Measurements from ENCODE around the gene COL6A3.
"Not testable (repeated sequence)": the region's sequence is repeated elsewhere in the genome, so short reads cannot be mapped to it uniquely, and the experiment has no call there.

The COL6A3 gene

DNA sequence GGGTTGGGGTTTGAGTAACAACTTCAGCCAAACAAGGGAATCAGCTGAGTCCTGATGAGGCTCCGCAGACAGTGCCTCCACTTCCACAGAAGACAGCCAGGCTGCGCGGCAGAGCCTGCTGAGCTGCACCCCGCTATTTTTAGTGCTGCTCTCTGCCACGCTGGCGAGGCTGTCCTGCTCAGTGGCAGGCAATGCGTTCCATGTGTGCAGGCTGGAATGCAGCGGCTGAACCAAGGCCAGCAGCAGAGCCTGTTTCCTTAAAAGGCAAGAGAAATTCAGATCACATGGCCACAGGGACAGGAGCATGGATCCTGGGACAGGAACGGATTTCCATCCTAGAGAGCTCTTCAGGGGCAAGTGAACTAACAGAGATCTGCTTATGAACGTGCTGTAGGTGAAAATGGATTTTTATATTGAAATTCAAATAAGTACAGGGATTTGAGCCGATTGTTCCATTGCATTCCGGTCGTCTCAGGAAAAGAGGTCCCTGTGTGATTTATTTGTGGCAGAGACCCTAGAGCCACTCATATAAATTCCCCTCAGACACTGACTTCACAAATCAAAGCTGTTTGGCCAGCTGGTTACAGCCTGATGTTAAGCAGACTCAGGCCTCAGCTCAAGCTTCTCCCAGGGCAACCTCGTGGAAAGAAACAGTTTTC, 98.7 kb downstream of the COL6A3 start:
- DNase-seq (ENCODE audit: low spot score): peak; percentile 39

DNA sequence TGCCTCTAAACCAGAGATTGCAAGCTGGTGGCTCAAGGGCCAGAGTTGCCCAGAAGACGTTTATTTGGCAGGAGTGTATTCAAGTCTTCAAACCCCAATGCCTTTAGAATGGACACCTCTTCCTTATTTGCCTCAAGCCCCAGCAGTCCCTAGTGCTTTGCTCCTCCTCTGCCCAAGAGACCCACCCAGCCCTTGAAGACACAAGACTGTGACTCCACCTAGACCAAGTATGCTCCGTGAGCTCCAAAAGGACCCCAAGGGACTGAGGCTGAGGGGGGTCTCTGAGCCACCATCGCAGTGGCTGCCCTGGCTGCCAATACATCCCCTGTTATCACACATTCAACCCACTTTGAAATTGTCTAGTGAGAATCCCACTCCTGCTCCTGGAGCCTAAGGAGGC, 99.3 kb downstream of the COL6A3 start:
- no peak for DNase-seq (ENCODE audit: low spot score)

DNA sequence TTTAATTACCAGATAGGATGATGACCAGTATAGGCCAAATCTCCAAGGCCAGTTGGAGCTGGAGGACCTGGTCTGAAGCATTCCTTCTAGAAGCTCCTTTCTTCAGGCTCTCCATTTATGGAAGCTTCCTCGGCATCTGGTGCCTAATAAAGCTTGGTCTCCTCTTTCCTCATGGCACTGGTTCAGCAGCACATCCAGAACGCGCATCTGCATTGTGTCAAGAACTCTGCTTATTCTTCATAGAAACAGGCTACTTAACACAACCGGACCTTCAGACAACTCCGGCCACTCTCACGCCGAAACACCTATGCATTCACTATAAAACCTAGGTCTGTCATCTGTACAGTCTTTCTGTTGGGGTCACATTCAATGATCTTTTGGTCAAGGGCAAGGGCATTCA, 99.8 kb downstream of the COL6A3 start:
- no peak for DNase-seq (ENCODE audit: low spot score)

DNA sequence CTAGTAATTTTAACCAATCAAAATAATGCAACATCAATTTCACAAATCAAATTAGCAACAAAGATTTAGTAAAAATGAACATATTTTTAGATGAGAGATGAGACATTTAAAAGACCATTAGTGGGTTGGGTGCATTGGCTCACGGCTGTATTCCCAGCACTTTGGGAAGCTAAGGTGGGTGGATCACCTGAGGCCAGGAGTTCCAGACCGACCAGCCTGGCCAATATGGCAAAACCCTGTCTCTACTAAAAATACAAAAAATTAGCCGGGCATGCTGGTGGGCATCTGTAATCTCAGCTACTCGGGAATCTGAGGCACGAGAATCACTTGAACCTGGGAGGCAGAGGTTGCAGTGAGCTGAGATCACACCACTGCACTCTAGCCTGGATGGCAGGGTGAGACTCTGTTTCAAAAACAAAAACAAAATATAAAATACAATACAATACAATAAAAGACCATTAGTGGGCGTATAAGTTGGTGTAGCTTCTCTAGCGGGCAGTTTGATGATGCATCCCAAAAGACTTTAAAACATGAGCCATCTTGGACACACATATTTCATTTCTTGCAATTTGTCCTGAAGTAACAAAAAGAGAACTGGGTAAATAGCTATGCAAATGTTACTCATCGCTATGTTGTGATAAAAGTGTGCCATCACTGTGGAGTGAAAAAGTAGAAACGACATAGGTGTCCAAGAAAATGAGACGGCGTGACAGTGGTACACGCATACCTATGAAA, 101.8 kb downstream of the COL6A3 start:
- no peak for DNase-seq (ENCODE audit: low spot score)

DNA sequence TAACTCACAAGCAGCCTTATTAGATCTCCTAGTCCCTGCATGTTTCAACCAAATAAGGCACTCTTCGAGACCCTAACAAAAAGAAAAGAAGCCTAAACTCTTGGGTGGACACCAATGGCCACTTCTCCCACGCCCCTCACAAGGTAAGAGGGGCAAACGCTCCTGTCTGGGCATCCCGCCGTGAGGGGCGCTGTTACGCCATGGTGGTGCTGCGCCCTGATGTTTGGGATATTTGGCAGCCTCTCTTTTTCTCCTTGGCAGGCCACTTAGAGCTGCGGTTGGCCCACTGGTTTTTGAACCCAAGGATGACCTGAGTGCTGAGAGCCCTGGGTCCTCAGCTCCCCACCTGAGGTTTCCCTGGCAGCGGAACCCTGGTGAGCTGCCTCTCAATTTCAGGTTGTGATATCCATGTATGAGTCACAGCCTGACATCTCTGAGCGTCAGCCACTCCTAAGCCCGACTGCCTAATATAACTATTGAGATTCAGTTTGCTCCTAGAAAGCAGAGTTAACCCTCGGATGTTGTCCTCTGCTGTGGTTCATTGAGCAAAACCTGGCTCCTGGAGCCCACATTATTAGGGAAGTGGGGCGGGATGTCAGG, 103.3 kb downstream of the COL6A3 start:
- DNase-seq (ENCODE audit: low spot score): no peak

DNA sequence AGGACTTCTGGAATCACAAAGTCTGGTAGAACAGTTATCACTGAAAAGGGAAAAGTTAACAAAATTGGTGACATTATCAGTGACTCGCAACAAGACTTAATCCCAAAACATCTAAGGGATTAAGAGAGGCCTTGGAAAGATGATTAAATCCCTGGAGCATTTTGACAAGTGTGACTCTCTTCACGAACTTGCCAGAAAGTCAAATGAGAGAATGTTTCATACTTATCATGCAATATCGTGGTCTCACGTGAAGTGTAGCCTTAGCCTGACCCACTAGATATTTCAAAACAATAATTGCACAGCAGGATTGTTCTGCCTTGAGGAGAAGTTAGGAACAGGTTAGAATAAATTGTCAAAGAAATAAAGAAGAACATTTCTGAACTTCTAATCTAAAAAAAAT, 104.5 kb downstream of the COL6A3 start:
- no peak for DNase-seq (ENCODE audit: low spot score)

DNA sequence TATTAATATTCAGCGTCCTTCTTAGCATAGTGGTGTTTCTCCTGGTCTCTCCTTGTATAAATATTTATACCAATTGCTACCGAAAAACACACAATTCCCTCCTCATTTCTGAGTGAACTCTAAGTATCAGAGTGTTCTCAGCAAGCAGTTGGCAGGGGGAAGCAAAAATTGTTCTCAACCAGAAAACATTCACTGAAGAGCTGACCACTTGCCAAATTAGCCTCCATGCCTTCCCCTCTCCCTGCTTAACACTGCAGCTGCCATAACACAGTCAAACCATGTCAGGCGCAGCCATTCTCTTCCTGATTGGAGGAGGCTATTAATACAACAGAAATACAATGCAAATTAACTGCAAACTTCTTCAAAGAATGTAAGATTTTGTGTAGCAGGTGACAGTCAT, 105.0 kb downstream of the COL6A3 start:
- DNase-seq (ENCODE audit: low spot score): no peak

DNA sequence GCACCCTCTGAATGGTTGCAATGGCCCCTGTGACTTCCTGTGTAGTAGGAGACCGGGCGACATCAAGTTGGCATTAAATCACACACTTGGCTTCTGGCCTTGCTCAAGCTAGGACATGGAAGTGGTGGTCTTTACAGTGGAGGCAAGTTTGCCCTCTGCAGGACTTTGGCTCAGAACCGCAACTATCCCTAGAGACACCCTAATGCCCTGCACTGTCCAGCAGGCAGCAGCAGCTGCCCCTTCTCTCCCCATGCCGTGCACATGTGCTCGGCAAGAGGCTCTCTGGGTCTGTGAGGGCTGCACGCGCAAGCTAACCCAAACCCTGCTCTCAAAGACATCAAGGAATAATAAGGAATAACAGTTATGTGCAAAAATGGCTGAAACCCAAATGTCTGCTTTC, 106.5 kb downstream of the COL6A3 start:
- DNase-seq (ENCODE audit: low spot score): no peak

DNA sequence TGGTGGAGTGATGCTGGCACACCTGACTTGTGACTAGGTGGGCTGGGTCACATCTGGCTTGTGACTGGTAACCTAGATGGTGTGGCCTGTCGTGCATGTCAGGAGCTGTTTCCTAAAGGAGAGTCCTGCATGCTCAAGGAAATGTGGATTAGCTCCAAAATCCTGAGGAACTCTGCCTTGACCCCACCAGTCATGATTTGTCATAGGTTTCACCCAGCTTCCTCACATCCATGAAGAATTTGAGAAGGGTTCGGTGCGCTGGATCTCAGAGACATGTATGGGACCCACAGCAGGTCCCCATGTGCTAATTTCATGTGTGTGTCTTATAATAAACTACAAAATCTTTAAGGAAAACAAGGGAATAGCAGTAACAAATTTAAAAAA, 107.2 kb downstream of the COL6A3 start:
- DNase-seq (ENCODE audit: low spot score): no peak

DNA sequence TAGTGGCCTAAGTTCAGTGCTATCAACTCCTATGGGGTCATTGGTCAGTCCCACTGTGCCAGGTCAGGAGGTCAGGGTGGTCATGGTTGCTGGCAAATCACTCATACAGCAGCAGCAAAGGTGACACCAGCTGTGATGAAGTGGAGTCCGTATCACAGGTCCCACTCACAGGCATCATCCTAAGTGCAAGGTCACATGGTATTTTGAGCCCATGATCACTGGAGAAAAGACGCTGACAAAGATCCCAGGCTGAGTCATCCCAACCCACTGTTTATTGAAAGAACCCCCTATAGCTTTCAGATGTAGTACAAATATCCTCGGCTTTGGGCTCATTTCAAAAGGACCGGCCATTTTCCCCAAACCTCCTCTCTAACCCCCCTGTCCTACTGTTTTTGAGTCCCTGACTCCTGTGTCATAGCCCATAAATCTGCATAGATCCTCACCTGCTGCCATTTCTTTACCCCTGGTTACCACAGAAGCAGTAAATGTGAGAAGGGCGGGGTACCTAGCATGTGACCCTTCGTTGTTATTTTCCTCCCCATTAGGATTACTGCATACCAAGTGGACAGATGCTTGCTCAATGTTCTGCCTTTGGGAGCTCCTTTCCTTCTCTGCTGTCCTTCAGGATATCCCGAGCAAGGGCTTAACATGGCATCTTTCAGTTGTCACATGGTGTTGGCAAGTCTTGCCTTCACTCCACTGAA, 107.7 kb downstream of the COL6A3 start:
- no peak for DNase-seq (ENCODE audit: low spot score)

DNA sequence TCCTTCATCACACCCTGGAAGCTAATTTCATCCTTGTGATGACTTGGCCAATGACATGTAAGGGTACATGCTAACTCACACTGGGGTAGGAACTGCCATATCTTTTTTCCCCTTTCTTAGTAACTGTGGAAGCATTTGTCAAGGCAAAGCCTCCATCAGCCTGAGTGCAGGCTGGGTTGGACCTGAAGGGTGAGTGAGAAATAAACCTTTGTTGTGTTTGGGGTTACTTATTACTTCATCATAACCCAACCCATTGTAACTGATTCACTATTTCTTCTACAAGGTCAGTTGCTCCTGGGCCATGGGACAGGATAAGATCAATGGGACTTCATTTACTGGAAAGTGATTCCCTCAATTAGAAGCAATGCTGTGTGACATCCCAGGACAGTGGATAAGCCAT, 108.4 kb downstream of the COL6A3 start:
- DNase-seq (ENCODE audit: low spot score): no peak

DNA sequence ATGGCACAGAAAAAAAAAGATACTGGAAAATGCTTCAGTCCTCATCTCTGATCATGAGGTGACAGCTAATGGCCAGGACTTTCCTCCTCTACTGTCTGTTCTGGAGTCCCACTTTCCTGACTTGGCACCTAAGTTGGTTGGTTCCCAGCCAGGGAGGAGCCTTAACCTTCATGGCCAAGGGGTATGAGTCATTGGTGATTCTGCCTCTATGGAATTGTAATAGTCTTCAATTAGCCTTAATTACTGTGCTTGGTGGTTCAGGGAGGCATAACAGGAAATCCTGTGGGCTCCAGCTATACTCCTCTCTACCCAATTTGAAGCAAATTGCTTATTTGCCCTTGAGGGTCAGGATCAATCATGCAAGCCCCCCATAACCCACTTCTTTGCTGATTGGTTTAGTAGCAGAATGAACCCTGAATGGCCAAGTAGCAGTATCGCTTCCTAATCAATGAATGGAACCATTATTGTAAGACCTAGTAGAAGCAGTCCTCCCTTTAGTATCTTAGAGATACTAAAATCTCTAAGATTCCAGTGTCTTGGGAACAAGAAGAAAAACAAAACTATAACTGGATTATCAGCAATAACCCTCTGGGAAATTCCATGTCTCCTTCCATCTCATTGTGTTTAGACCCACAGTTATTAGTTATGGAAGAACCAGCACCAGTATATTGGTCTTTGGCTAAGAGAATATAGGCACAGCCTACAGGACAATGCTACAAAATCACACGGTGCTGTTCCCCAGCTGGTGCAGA, 109.0 kb downstream of the COL6A3 start:
- peak; percentile 62 for DNase-seq (ENCODE audit: low spot score)

DNA sequence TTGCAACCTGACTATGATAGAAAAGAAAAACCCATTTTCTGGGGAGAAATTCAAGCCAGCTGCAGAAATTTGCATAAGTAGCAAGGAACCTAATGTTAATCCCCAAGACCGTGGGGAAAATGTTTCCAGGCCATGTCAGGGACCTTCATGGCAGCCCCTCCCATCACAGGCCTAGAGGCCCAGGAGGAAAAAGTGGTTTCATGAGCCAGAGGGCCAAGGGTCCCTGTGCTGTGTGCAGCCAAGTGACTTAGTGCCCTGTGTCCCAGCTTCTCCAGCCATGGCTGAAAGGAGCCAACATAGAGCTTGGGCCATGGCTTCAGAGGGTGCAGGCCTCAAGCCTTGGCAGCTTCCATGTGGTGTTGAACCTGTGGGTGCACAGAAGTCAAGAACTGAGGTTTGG, 110.7 kb downstream of the COL6A3 start:
- DNase-seq (ENCODE audit: low spot score): not testable (repeated sequence)

DNA sequence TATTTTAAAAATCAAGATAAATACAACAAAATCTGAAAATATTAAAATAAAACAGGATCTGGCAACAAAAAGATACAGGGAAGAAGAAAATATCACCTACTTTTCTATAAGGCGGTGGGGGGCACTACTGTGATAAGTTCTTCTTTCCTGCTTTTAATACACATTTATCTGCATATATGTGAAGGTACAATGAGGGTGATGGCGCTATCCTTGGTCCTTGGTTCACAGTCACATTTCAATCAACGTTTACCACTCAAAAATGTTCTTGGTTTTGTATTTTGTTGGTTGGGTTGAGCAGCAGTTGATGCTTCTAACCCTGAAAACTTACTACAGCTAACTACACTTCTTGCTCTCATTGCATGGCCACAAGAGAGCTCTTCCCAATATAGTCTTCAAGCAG, 112.4 kb downstream of the COL6A3 start:
- no peak for DNase-seq (ENCODE audit: low spot score)

DNA sequence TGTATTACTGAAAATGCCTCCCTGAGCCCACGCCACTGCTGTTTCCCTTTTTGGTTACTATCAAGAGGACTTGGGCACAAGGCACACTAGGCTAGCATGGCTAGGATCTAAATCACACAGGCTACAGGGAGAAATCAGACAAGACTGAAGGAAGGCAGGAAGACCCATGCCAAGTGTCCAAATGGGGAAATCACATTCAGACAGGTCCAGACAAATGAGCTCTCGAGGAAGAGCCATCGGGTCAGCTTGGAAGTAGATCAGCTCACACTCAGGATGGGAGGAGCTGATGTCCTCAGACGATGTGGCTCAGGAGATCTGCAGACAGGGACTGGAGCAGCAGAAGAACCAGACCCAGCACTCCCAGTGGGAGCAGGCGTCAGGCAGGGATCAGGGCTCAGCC, 113.2 kb downstream of the COL6A3 start:
- DNase-seq (ENCODE audit: low spot score): no peak

DNA sequence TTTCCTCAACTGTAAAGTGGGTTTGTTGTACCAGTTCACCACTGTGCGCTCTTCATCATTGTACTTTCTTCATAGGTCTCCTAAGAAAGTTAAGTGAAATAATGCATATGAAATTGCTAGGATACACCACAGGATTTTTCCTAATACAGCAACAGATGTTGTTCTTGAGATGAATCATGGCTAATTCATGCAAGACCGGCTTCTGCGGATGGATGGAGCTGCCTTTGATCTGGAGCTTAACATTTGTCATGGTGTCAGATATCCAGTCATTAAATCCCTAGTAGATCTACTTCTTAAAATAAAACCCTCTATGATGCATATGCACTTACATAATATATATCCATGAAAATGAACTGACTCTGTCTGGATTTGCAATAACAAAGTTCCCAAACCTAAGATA, 114.1 kb downstream of the COL6A3 start:
- peak; percentile 96 for DNase-seq (ENCODE audit: low spot score)

DNA sequence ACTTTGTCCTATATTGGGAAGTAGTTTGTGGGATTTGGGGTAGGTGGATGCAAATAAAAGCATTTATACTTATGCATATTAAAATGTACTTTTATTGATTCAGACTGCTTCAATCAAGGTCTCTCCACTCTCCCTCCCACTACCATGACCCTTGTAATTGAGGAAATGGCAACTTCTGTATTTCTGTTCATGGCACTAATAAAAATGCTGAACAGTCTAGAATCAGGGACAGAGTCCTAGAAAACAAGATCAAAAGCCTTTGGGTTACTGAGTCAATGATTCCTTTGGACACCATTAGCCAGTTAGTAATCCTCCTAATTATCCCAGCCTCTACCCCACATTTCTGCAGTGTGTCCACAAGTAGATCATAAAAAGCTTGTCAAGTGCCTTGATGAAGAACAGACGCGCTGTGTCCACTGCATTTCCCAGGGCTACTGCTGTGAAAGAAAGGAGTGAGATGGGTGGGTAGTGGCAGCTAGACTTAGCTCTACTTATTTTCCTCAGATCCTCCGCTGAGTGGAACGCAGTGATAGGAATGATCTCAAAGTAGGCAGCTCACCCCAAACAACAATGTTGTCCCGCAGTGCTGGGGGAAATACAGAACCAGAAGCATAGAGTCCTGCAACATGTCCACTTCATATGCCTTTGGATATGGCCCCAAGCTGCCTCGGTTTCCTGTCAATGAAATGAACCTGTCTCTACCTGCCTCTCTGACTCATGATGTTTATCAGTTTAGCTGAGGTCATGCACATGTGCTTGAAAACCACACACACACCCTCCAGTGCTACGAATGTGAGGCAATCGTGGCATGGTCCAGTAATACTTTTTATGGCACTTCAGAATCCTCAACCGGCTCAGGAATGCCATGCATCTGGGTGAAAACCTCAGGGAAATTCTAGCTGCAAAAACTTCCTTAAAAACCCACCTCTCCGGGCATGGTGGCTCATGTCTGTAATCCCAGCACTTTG, 115.5 kb downstream of the COL6A3 start:
- DNase-seq (ENCODE audit: low spot score): peak; percentile 98

DNA sequence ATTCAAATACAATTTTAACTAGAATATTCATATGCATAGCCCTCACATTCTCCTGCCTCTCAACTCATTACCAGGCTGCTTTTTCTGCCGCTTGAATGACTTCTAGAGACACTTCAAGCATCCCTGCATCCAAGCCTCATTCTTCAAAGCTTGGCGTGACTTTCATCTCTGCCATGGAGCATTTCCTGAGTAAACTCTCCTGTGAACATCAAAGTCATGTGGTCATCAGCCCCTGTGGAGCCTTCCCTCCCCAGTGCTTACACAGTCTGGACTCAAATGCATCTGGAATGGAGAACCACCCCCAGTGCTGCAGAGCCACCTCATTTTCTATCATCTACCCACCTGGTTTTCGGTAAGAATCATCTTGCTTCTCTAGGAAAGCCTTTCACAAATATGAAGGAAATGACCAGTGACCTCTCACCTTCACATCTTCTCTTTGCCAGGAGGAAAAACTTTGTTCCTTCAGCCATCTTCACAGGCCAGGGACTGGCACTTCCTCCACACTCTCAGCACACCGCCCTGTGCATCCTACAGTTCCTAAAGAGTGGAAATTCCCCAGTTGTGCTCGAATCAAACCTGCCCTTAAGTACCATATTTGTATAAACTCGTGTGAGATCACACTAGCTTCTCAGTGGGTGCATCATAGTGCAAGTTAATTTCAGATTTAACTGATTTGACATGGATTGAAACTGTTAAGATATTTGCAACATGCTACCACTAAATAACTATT, 116.4 kb downstream of the COL6A3 start:
- DNase-seq (ENCODE audit: low spot score): peak; percentile 94

DNA sequence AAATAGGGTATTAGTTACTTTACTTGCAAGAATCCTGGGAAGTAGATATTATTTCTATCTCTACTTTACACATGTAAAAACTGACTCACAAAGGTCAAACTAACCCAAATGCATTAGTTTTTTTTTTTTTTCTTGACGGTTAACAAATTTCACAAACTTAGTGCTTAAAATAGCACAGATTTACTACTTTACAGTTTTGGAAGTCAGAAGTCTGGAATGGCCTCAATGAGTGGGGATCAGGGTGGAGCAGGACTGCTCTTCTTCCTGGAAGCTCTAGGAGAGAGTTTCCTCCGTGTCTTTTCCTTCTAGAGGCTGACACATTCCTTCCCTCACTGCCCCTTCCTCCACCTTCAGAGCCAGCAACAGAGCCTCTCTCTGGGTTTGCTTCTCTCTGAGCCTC, 117.2 kb downstream of the COL6A3 start:
- DNase-seq (ENCODE audit: low spot score): no peak

DNA sequence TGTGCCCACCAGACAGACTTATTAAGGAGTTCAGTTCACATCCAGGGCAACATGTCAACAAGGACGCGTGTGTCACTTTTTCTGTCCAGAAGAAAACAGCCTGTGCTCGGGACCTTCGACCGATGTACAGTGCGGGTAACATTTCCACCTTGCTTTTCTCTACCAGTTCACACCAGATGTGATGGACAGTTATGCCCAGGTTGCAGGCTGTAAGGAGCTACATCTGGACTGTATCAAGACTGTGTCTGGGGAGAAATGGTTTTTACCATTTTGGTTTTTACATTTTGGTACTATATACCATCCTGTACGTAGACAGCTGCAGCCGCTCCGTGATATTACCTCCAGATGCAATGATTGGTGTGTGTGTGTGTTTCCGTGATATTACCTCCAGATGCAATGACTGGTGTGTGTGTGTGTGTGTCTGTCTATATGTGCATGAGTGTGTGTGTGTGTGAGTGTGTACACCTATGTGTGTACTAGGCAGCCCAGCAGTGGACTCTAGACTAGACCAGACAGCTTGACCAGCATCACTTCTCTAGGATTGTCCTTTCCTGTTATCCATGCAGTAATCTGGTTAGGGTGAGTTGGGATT, 118.0 kb downstream of the COL6A3 start:
- DNase-seq (ENCODE audit: low spot score): peak; percentile 44

Data from SW480 (cell line).